Measurements from ENCODE around the gene WARS2.

DNA sequence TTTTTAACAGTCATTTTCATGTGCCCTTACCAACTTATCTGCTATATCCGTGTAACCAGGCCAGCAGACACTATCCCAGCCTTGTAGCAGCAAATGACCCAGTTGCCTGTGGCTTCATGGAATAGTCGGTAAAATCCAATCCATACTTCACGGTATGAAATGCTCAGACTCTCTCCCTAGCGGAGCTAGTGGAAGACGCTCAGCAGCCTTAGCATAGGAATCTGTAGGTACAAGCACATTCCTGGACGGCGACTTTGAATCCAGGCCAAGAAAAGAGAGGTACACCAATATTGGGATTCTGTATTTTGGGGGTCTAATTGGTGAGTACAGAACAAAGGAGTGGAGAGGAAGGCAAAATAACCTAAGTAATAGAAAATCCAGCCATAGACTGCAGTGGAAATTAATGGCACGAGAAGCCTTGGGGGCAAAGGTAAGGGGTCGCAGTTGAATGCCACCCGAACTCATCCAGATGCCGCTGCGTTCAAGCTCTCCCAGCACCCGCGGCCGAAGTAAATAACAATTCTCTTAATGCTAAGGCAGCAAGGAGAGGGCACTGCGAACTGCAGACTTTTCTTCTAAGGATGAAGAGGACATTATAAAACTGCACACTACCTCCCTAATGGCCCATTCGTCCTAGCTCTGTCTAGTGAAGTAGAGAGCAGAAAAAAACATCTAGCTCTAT lies 134.6 kb downstream of the WARS2 start:
- TF ChIP-seq POLR2A (IDR thresholded peaks at IDR 0.05; ENCODE audit: low read depth, low read length) (no peak), POLR2AphosphoS5 (IDR thresholded peaks at IDR 0.05; ENCODE audit: low read depth, low read length) (no peak), TAF1 (IDR thresholded peaks at IDR 0.05; ENCODE audit: low read depth, low read length) (no peak)
